HUES64 (cell line): ENCODE results near the gene SNAP29.

Source experiments
- H3K27ac ChIP-seq: 2 replicates; pipeline ENCODE4 v1.7.0; 2013; ENCODE audit warnings: low read depth, low read length, inconsistent platforms
- H3K27me3 ChIP-seq: 2 replicates; pipeline ENCODE4 v1.6.1; 2013; ENCODE audit warnings: mild to moderate bottlenecking, low read length; ENCODE audit not compliant: insufficient read depth
- H3K36me3 ChIP-seq: 2 replicates; pipeline ENCODE4 v1.6.1; 2013; ENCODE audit warnings: mild to moderate bottlenecking, low read length; ENCODE audit not compliant: insufficient read depth
- H3K4me1 ChIP-seq: 2 replicates; pipeline ENCODE4 v1.6.1; 2013; ENCODE audit warnings: mild to moderate bottlenecking, low read length, moderate library complexity; ENCODE audit not compliant: insufficient read depth
- H3K4me3 ChIP-seq: 2 replicates; pipeline ENCODE4 v1.5.1; 2013; ENCODE audit warnings: mild to moderate bottlenecking, low read length, moderate library complexity
- H3K9ac ChIP-seq: 2 replicates; pipeline ENCODE4 v1.6.1; 2013; ENCODE audit warnings: mild to moderate bottlenecking, low read depth, low read length
- H3K9me3 ChIP-seq: 2 replicates; pipeline ENCODE4 v1.6.1; 2013; ENCODE audit warnings: low read depth, low read length; ENCODE audit not compliant: insufficient read depth
- WGBS: fragments of 150-250, 120-280 bp; methylation state at CpG from one replicate; pipeline ENCODE4 v1.1.7; 2013; ENCODE audit warnings: missing lambda C conversion rate; 5-methylcytosine and 5-hydroxymethylcytosine counted together

Gene SNAP29

DNA sequence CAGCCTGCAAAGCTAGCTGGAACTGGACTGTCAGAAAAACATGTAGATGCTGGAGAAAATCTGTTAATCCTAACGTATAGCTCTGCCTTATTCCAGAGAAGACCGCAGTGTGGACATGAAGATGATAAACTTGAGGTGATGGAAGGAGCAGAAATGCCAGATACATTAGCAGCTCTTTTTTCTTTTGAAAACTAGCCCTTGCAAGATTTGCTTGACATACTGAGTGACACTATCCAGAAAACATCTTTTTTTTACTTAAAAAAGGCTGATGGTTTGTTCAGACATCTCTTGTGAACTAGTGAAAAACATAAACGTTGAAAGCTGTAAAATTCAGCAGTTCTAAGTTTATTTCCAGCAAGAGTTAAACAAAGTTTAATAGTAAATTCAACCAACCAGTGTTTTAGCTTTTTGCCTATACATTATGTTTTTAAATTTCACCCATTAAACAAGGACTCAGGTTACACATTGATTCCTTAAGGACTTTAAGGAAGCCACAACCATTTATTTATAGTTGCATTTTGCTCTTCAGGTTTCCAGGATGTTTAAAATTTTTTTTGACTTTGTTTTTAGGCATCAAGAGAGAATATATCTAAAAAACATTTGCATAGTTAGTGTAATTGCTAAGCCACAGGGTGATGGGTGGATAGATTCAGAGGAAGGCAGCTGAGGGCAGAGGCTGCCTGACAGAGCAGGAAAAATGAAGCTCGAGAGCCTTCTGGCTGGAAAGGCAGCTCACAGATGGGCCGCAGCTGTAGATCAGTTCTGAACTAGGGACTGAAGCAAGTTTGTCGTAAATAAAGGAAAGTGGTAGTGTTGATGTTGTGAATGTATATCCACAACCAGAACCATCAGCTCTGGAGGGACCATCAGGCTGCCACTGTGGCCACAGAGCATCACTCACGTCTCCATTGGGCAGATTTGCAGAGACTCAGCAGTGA is 9.5 kb downstream of the SNAP29 start:
- Histone ChIP-seq H3K4me1 (no peaks in the 10 kb centered on the region), H3K9ac (no peak overlapping the region)
- WGBS, result 87% methylated on average over 7 of the region's 7 CpGs

DNA sequence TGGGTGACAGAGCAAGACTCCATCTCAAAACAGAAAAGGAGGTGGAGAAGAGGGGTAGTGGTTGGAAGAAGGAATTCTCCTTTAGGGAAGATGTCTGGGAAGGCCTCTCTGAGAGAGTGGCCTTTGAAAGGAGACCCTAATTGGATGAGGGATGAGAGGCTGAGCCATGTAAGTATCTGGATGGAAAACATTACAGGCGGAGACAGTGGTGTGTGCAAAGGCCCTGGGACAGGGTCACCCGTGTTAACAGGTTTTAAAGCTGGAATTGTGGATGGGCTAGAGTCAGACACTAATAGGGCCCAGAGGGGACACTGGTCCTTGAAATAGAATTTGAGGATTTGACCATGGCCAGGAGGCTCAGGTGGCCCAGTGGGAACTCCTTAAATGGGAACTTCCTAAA is 10.4 kb downstream of the SNAP29 start:
- Histone ChIP-seq H3K9ac (no peak overlapping the region), H3K4me3 (no peak overlapping the region), H3K27ac (no peak overlapping the region), H3K27me3 (no peaks in the 10 kb centered on the region), H3K9me3 (no peaks in the 10 kb centered on the region), H3K4me1 (no peaks in the 10 kb centered on the region), H3K36me3 (peaks cover 13% of the 10 kb centered on the region)
- 91% methylated on average over 2 of the region's 2 CpGs for WGBS

More for the DNA sequence above, 9.5 kb downstream of the SNAP29 start:
- no peaks in the 10 kb centered on the region for H3K27me3 ChIP-seq
- no peaks in the 10 kb centered on the region for H3K9me3 ChIP-seq
- H3K4me3 ChIP-seq, result no peak overlapping the region
- peaks cover 11% of the 10 kb centered on the region for H3K36me3 ChIP-seq
- no peak overlapping the region for H3K27ac ChIP-seq

GRCh38 chr22:20873214-20873613 is 14.4 kb downstream of the SNAP29 start:
- Histone ChIP-seq H3K9ac (no peak overlapping the region), H3K4me3 (no peak overlapping the region), H3K27me3 (no peaks in the 10 kb centered on the region), H3K27ac (no peak overlapping the region), H3K36me3 (peaks cover 13% of the 10 kb centered on the region), H3K9me3 (no peaks in the 10 kb centered on the region), H3K4me1 (no peaks in the 10 kb centered on the region)
- WGBS, result 93% methylated on average over 3 of the region's 3 CpGs

DNA sequence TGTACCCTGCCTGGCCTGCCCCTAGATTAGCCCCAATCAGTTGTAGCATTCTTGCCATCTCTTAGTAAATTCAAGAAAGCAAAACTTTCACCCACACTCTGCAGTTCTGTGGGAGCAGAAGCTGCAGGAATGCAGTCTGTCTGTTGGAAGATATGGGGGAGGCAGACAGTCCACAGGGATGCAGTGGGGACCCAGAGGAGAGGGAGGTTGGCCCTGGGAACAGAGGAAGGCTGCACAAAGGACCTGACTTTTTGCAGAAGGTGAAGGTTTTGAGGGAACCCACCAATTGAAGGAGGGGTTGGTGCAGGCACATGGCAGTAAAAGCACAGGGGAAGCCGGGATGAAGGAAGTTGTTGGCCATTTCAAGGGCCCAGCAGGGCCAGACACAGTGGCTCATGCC is 16.5 kb downstream of the SNAP29 start:
- Histone ChIP-seq H3K4me3 (no peak overlapping the region), H3K9ac (no peak overlapping the region), H3K36me3 (peaks cover 12% of the 10 kb centered on the region)

DNA sequence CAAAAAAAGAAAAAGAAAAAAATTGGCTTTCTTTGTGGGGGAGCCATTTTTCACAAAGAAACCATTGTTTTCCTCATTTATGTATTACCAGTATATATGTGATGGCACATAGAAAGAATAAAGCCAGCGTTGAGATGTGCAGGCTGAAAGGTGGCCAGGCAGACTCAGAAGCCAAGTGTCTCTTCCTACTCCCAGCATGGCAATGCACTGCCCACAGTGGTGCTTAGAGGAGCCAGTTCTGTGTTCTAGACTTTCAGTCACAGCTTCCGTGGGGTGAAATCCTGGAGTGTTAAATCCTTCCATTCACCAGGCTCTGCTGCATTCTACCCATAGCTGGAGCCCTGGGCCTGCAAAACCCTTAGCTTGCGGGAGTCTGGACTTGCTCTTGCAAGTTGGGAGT is 18.9 kb downstream of the SNAP29 start:
- Histone ChIP-seq H3K9me3 (no peaks in the 10 kb centered on the region), H3K27ac (no peak overlapping the region), H3K27me3 (no peaks in the 10 kb centered on the region), H3K36me3 (peaks cover 15% of the 10 kb centered on the region), H3K4me3 (no peak overlapping the region), H3K4me1 (no peaks in the 10 kb centered on the region), H3K9ac (no peak overlapping the region)
- 91% methylated on average over 3 of the region's 3 CpGs for WGBS

More for the DNA sequence above, 16.5 kb downstream of the SNAP29 start:
- Histone ChIP-seq H3K27ac (no peak overlapping the region), H3K9me3 (no peaks in the 10 kb centered on the region), H3K4me1 (no peaks in the 10 kb centered on the region), H3K27me3 (no peaks in the 10 kb centered on the region)
- 93% methylated on average over 1 of the region's 1 CpG for WGBS

- Histone ChIP-seq H3K27me3 (no peaks in the 10 kb centered on the region), H3K27ac (no peak overlapping the region), H3K9ac (no peak overlapping the region), H3K9me3 (no peaks in the 10 kb centered on the region), H3K36me3 (peaks cover 18% of the 10 kb centered on the region), H3K4me3 (no peak overlapping the region), H3K4me1 (no peaks in the 10 kb centered on the region)
- 82% methylated on average over 3 of the region's 5 CpGs for WGBS
These were observed 22.4 kb downstream of the SNAP29 start for GRCh38 chr22:20881231-20881630.

GRCh38 chr22:20881869-20882815 is 23.3 kb downstream of the SNAP29 start:
- H3K27ac ChIP-seq, result no peak overlapping the region

DNA sequence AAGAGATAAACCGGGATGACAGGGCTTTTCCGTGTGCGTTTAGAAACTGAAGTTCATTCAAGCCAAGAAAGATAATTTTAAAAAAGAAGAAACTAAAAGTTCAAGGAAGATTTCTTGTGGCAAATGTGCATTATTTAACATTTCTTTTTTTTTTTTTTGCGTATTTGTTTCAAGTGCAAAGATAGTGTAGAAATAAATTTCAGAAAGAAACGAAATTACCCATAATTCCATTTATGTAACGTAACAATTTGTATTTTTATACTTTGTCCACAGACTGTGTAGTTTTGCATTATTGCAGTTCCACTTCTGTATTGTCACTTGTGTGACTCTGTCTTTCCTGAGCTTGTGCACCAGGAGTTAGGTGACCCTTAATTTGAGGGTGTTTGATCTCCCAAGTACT is 24.0 kb downstream of the SNAP29 start:
- Histone ChIP-seq H3K4me1 (no peaks in the 10 kb centered on the region), H3K9ac (no peak overlapping the region), H3K9me3 (no peaks in the 10 kb centered on the region), H3K36me3 (peaks cover 24% of the 10 kb centered on the region), H3K4me3 (no peak overlapping the region), H3K27ac (no peak overlapping the region), H3K27me3 (no peaks in the 10 kb centered on the region)
- WGBS, result 88% methylated on average over 4 of the region's 6 CpGs

More at GRCh38 chr22:20881869-20882815, 23.3 kb downstream of the SNAP29 start:
- H3K9ac ChIP-seq, result no peak overlapping the region
- H3K36me3 ChIP-seq, result peaks cover 18% of the 10 kb centered on the region
- no peaks in the 10 kb centered on the region for H3K27me3 ChIP-seq
- no peaks in the 10 kb centered on the region for H3K4me1 ChIP-seq
- 96% methylated on average over 9 of the region's 9 CpGs for WGBS
- H3K4me3 ChIP-seq, result no peak overlapping the region
- H3K9me3 ChIP-seq, result no peaks in the 10 kb centered on the region

- Histone ChIP-seq H3K9ac (no peak overlapping the region), H3K9me3 (no peaks in the 10 kb centered on the region), H3K4me1 (no peaks in the 10 kb centered on the region), H3K4me3 (no peak overlapping the region), H3K27ac (no peak overlapping the region), H3K36me3 (peaks cover 36% of the 10 kb centered on the region), H3K27me3 (no peaks in the 10 kb centered on the region)
- 81% methylated on average over 4 of the region's 4 CpGs for WGBS
These were observed 25.6 kb downstream of the SNAP29 start for GRCh38 chr22:20884454-20884853.

GRCh38 chr22:20885017-20885556 is 26.3 kb downstream of the SNAP29 start:
- Histone ChIP-seq H3K27me3 (no peaks in the 10 kb centered on the region), H3K9me3 (no peaks in the 10 kb centered on the region), H3K4me1 (no peaks in the 10 kb centered on the region), H3K36me3 (peaks cover 37% of the 10 kb centered on the region), H3K27ac (no peak overlapping the region), H3K4me3 (no peak overlapping the region), H3K9ac (no peak overlapping the region)
- 82% methylated on average over 7 of the region's 8 CpGs for WGBS
